Heart right ventricle (tissue), 16 donors: ENCODE measurements around the gene FCER1G. TPM values are rescaled to one million over a fixed set of nuclear protein-coding genes. Genes with fewer than 3 reads are reported as not detected.

Experiments
- ATAC-seq, 8 donors: fragments of 200-7000 bp; cut with Tn5 transposase; one replicate each; pipeline ENCODE4 v1.9.1; 2020; ENCODE audit warnings: mild to moderate bottlenecking in 8 of 8, moderate library complexity in 8 of 8, moderate number of reproducible peaks in 1 of 8
- DNase-seq, 2 donors: peaks; one replicate each; pipeline ENCODE4 v3.0.0-alpha.2; 2020
- H3K27ac ChIP-seq, 10 donors: fragments of 200-600 bp; sonication (generic) in 2 of 10; one replicate each; pipeline versions ENCODE4 v1.5.0 to v1.8.0; 2020 to 2022; ENCODE audit warnings: mild to moderate bottlenecking in 3 of 10
- H3K27me3 ChIP-seq, 7 donors: fragments of 200-600 bp; one replicate each; pipeline ENCODE4 v1.8.0; 2021 to 2022; ENCODE audit warnings: mild to moderate bottlenecking in 2 of 7
- H3K36me3 ChIP-seq, 9 donors: fragments of 200-600 bp; sonication (generic) in 1 of 9; one replicate each; pipeline versions ENCODE4 v1.5.0 to v1.8.0; 2020 to 2022; ENCODE audit warnings: mild to moderate bottlenecking in 2 of 9
- H3K4me1 ChIP-seq, 9 donors: fragments of 200-600 bp; sonication (generic) in 1 of 9; one replicate each; pipeline versions ENCODE4 v1.5.0 to v1.8.0; 2020 to 2022; ENCODE audit warnings: mild to moderate bottlenecking in 4 of 9
- H3K4me3 ChIP-seq, 10 donors: fragments of 200-600 bp; sonication (generic) in 2 of 10; one replicate each; pipeline versions ENCODE4 v1.5.0 to v1.8.0; 2020 to 2022; ENCODE audit warnings: mild to moderate bottlenecking in 7 of 10, moderate library complexity in 2 of 10
- H3K9me3 ChIP-seq, 11 donors: fragments of 200-600 bp in 10 of 11; sonication (generic) in 2 of 11; one replicate each; pipeline versions ENCODE4 v1.5.0 to v1.8.0; 2013 to 2022; ENCODE audit warnings: mild to moderate bottlenecking in 2 of 11, control low read depth in 1 of 11, moderate library complexity in 1 of 11
- WGBS, 2 donors: extraction: QIAGEN DNeasy Blood & Tissue Kit; methylation state at CpG; one replicate each; pipeline ENCODE4 v1.1.7; 2013; ENCODE audit warnings: inconsistent platforms in 1 of 2; 5-methylcytosine and 5-hydroxymethylcytosine counted together
- intact Hi-C, 10 donors: fragments of 100-400 bp; cut with DNase I; formaldehyde crosslinking; loops; one replicate each; pipeline versions ENCODE4 v1.11.1 to v1.14.2; 2022
- polyA plus RNA-seq, 2 donors: library from polyadenylated mRNA; stranded (reverse); fragments of 200-250 nt; gene quantifications; one replicate each; pipeline ENCODE4 v1.2.3, GENCODE V29; 2013
- total RNA-seq, 10 donors: library from RNA; stranded (reverse); fragmentation: NEBNext Ultra II Directional in 3 of 10; extraction: Animal tissue kit (Norgen Biotek cat#: 25700) in 3 of 10; gene quantifications; one replicate each; pipeline versions ENCODE4 v1.2.1 to v1.2.4, GENCODE V29; 2021 to 2023
- TF ChIP-seq, protein P1 (sequence below), 9 donors: fragments of 200-600 bp; sonication (generic) in 2 of 9; IDR thresholded peaks; one replicate each; pipeline versions ENCODE4 v1.5.0 to v1.8.0; 2021 to 2022; ENCODE audit warnings: antibody characterized with exemption in 9 of 9, mild to moderate bottlenecking in 5 of 9, moderate library complexity in 1 of 9
- donor health status: Arrhythmogenic right ventricular cardiomyopathy.
- donor health status: ischemic (EF 13 %, LVEDD 7.1; RV severe dilation, severe dysfunction).
- donor health status: healthy with polysubstance abuse.
- donor health status: DM: no; HTN: yes; CAD: no.
- donor health status: DM: no; HTN: no; CAD: no.
- donor health status: ischemic (EF 25% LVEDD 6.9; RV normal size, moderate dysfunction).
- donor health status: ischemic (EF 25% LVEDD 5.7; RV mildly dilated, moderate dysfunction).
- donor health status: healthy.
- donor health status: DM: yes; HTN: yes; CAD: no.
- donor health status: Ischemic cardiomyopathy.
- donor health status: ischemic (EF 35%, LVEDD 5.7; RV mildly dilated, moderate dysfunction).
- donor health status: nonischemic (EF 11% LVEDD 7.7; RV severe dilation, severe dysfunction).
- donor health status: DM: yes; HTN: yes; CAD: no.
- donor health status: PGD.
- donor health status: ischemic (EF 29% LVEDD 5.4; RV normal size, mild dysfunction).
- donor health status: nonischemic (EF 23%, LVEDD 6.1; RV moderate dilation, normal function).

Gene FCER1G
- total and polyA plus RNA-seq, 12 donors, result 2.0 to 65.8 (median 11.5) TPM

DNA sequence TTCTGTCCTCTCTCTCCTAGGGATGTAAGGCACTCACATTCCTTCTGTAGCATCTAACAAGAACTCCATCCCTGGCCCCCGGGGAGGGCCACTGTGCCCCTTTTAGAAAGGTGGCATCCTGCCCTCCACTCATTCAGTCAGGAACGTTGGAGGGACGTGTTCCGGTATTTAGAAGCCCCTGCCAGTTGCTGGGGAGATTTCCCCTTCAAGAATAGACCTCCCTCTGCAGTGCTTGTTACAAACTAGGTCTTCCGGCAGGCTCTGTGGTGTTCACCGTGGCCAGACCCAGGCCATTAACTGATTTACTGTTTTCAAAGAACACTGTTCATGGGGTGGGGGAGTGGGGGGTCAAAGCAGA, 44.2 kb downstream of the FCER1G start:
- no peak for DNase-seq
- H3K27me3 ChIP-seq, result peaks cover 0 to 57% (median 47%) of the 10 kb centered on the region in 7 donors
- H3K9me3 ChIP-seq, result peaks cover 0 to 19% (median 12%) of the 10 kb centered on the region in 11 donors
- no peak overlapping the region for H3K27ac ChIP-seq
- no peak for ATAC-seq
- no peaks in the 10 kb centered on the region for H3K36me3 ChIP-seq
- peaks cover 0 to 12% (median 8%) of the 10 kb centered on the region in 9 donors for H3K4me1 ChIP-seq
- 37 to 43% methylated on average over 6 of the region's 6 CpGs for WGBS, 2 donors
- TF ChIP-seq, protein P1, sequence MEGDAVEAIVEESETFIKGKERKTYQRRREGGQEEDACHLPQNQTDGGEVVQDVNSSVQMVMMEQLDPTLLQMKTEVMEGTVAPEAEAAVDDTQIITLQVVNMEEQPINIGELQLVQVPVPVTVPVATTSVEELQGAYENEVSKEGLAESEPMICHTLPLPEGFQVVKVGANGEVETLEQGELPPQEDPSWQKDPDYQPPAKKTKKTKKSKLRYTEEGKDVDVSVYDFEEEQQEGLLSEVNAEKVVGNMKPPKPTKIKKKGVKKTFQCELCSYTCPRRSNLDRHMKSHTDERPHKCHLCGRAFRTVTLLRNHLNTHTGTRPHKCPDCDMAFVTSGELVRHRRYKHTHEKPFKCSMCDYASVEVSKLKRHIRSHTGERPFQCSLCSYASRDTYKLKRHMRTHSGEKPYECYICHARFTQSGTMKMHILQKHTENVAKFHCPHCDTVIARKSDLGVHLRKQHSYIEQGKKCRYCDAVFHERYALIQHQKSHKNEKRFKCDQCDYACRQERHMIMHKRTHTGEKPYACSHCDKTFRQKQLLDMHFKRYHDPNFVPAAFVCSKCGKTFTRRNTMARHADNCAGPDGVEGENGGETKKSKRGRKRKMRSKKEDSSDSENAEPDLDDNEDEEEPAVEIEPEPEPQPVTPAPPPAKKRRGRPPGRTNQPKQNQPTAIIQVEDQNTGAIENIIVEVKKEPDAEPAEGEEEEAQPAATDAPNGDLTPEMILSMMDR (IDR thresholded peaks at IDR 0.05), result no peak
- intact Hi-C loops, result no loop called here
- peak overlapping the region in 4 of 10 donors; percentile 23 to 58 (median 48) for H3K4me3 ChIP-seq

DNA sequence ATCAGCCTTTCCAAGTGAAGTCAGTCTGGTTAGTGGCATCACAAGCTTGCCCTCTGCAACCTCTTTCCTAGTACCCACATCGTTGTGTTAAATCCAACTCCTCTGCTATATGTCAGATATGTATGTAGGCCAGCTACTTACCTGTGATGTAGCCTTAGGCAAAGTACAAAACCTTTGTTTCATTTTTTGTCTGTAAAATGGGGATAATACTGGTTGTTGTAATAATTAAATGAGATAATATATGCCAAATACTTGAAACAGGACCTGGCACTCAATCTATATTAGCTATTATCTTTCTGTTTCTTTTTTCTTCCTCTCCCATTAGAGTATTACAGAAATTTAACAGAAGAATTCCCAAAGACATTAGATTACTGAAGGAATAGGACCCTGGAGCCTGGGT, 44.7 kb downstream of the FCER1G start:
- Histone ChIP-seq H3K4me3 (no peak overlapping the region), H3K27me3 (peaks cover 0 to 59% (median 47%) of the 10 kb centered on the region in 7 donors), H3K36me3 (no peaks in the 10 kb centered on the region), H3K27ac (no peak overlapping the region), H3K4me1 (peaks cover 0 to 12% (median 8%) of the 10 kb centered on the region in 9 donors), H3K9me3 (peaks cover 0 to 19% (median 12%) of the 10 kb centered on the region in 11 donors)
- no peak for ATAC-seq
- intact Hi-C loops, result no loop called here
- 72 to 81% methylated on average over 1 of the region's 1 CpG for WGBS, 2 donors
- TF ChIP-seq, protein P1 (IDR thresholded peaks at IDR 0.05), result no peak
- DNase-seq, result no peak

DNA sequence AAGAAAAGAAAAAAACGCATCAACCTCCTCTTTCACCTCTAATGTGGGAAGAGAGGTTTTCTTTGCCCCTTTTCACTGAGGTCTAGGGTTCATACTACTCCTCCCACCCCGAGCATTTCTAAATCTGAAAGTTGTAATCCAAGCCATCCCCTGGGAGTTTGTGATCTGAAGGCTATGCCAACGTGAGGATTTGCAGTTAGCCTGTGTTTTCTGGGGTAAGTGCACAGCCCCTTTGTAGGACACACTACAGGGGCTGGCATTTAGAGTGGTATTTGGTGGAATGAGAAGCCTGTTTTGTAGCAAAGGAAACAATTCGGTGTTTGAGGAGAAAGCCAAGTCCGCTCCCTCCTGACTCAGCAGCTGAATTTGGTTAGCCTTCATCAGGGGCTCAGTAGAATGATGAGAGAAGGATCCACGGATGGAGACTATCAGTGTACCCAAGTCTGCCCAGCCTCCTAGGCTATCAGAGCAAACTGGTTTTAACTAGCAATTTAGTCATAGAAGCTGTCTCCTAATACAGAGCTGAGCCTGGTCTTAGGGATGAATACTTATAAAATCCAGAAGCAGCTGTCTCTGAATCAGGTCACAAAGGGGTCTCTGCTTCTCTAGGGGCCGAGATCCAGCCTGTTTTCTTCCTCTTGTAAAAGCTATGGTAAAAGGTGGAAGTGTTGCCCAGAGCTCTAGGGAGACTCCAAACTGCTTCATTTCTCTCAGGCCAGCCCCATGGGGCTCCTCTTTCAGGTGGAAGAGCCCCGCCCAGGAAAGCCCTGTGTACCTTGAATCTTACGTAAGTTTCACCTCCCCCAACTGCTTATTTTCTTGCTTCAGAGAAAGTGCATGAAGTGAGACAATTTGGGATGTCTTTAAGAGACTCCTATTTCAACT, 45.5 kb downstream of the FCER1G start:
- TF ChIP-seq, protein P1 (IDR thresholded peaks at IDR 0.05), result no peak
- Histone ChIP-seq H3K4me1 (peaks cover 0 to 12% (median 8%) of the 10 kb centered on the region in 9 donors), H3K4me3 (no peak overlapping the region), H3K9me3 (peaks cover 0 to 19% (median 12%) of the 10 kb centered on the region in 11 donors), H3K27me3 (peaks cover 0 to 59% (median 47%) of the 10 kb centered on the region in 7 donors), H3K36me3 (no peaks in the 10 kb centered on the region), H3K27ac (no peak overlapping the region)
- DNase-seq (no peak), ATAC-seq (no peak)
- intact Hi-C loops, result no loop called here
- 55% methylated on average over 9 of the region's 9 CpGs for WGBS, 2 donors

DNA sequence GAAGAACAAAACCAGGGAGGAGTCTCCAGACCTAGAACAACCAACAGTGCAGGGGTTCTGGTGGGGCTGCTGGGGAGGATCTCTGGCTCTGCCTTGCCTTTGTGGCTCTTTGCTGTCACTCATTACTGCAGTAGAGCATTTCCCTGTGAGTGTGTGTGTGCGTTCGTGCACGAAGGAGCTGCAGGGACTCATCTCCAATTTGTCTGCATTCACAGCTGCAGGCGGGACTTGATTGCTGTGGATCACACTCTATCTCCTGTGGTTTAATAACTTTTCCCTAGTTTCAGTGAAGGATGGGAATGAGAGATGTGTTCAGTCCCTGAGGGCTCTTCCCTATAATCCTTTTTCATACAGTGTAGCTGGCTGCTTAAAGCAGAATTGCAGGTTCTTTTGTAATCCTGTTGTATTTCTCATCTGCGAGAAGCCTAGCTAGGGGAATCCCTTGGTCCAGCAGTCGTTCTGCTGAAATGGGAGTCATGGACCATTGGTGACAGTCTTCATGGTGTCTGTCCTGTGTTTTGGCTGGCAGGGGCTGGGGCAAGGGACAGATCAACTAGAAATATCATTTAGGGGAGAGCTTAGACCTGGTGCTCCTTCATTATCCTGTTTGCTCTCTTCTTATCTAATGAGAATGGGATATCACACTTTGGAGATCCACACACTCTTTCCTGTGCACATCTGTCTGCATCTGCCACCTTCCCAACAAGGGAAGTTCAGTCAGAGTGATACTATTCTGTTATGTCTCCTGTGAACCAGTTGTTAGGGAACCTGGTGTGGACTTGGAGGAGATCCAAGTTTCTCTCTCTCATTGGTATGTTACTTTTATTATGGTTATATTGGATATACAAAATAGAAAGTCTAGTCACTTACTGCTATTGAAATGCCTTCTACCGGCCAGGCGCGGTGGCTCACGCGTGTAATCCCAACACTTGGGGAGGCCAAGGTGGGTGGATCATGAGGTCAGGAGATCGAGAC, 46.5 kb downstream of the FCER1G start:
- no peak overlapping the region for H3K4me3 ChIP-seq
- DNase-seq (no peak), ATAC-seq (no peak)
- no peak overlapping the region for H3K27ac ChIP-seq
- peaks cover 0 to 59% (median 47%) of the 10 kb centered on the region in 7 donors for H3K27me3 ChIP-seq
- H3K36me3 ChIP-seq, result no peaks in the 10 kb centered on the region
- TF ChIP-seq, protein P1 (IDR thresholded peaks at IDR 0.05), result no peak
- WGBS, 2 donors, result 78 to 82% methylated on average over 12 of the region's 12 CpGs
- intact Hi-C loops, result no loop called here
- H3K9me3 ChIP-seq, result peaks cover 0 to 13% (median 8%) of the 10 kb centered on the region in 11 donors
- H3K4me1 ChIP-seq, result peaks cover 0 to 17% (median 12%) of the 10 kb centered on the region in 9 donors
